ENCODE results near the gene COL9A1. TPM values are rescaled to one million over a fixed set of nuclear protein-coding genes. Genes with fewer than 3 reads are reported as not detected.

COL9A1 gene
- total RNA-seq, 1 experiment from 2014 or later: not detected

DNA sequence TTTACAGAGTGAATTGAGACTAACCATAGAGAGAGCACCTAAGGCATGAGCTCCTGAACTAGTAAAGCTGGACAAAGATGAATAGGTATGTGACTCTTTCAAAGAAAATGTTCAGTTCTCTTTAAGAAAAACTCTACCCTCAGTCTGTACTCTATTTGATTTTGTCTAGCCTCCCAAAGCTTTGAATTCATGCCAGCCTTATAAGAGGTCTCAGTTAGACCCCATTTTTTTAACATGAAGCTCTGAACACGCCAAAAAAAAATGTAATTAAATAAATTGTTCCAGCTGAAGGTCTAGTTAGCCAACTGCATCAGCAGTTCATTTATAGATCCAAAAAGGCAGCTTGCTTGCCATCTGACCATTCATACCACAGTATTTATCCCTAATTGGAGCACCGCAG, 71.6 kb downstream of the COL9A1 start:
- POLR2A ChIA-PET: interaction anchor here (0.9 to 2.2 kb wide), 2 partner anchors 10 to 40 kb away, joined by 3 to 5 read pairs; no protein-coding TSS in a partner anchor
- BruUV-seq (replicated peaks): no TSS peak
- H3K4me2 ChIP-seq (ENCODE audit: low read length): no peak overlapping the region
- no peak overlapping the region for H3K9ac ChIP-seq (ENCODE audit: low read length)
- no peaks in the 10 kb centered on the region for H3K4me1 ChIP-seq (ENCODE audit: control insufficient read depth in 1 of 2, insufficient read depth in 2 of 2, low read length in 2 of 2)
- TF ChIP-seq, protein P1, sequence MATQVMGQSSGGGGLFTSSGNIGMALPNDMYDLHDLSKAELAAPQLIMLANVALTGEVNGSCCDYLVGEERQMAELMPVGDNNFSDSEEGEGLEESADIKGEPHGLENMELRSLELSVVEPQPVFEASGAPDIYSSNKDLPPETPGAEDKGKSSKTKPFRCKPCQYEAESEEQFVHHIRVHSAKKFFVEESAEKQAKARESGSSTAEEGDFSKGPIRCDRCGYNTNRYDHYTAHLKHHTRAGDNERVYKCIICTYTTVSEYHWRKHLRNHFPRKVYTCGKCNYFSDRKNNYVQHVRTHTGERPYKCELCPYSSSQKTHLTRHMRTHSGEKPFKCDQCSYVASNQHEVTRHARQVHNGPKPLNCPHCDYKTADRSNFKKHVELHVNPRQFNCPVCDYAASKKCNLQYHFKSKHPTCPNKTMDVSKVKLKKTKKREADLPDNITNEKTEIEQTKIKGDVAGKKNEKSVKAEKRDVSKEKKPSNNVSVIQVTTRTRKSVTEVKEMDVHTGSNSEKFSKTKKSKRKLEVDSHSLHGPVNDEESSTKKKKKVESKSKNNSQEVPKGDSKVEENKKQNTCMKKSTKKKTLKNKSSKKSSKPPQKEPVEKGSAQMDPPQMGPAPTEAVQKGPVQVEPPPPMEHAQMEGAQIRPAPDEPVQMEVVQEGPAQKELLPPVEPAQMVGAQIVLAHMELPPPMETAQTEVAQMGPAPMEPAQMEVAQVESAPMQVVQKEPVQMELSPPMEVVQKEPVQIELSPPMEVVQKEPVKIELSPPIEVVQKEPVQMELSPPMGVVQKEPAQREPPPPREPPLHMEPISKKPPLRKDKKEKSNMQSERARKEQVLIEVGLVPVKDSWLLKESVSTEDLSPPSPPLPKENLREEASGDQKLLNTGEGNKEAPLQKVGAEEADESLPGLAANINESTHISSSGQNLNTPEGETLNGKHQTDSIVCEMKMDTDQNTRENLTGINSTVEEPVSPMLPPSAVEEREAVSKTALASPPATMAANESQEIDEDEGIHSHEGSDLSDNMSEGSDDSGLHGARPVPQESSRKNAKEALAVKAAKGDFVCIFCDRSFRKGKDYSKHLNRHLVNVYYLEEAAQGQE (IDR thresholded peaks at IDR 0.05; ENCODE audit: low read depth): no peak
- TF ChIP-seq, protein P2, sequence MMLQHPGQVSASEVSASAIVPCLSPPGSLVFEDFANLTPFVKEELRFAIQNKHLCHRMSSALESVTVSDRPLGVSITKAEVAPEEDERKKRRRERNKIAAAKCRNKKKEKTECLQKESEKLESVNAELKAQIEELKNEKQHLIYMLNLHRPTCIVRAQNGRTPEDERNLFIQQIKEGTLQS (IDR thresholded peaks at IDR 0.05): no peak
- TF ChIP-seq SP1 (IDR thresholded peaks at IDR 0.05; ENCODE audit: low read depth) (no peak), EGR1 (IDR thresholded peaks at IDR 0.05; ENCODE audit: low read depth) (no peak), POLR2AphosphoS5 (IDR thresholded peaks at IDR 0.05; ENCODE audit: low read depth, low read length) (no peak), CEBPB (IDR thresholded peaks at IDR 0.05; ENCODE audit: low read depth) (no peak), ZFX (IDR thresholded peaks at IDR 0.05) (no peak), JUND (IDR thresholded peaks at IDR 0.05) (no peak), SRF (IDR thresholded peaks at IDR 0.05; ENCODE audit: low read depth) (no peak), EZH2 (IDR thresholded peaks at IDR 0.05) (no peak), FOSL1 (IDR thresholded peaks at IDR 0.05; ENCODE audit: low read depth) (no peak), CBX3 (IDR thresholded peaks at IDR 0.05; ENCODE audit: low read depth) (no peak), ZNF274 (IDR thresholded peaks at IDR 0.05; ENCODE audit: low read depth, low read length) (no peak), YY1 (IDR thresholded peaks at IDR 0.05; ENCODE audit: extremely low read depth, insufficient replicate concordance, low read depth, low read length) (no peak), POLR2A (IDR thresholded peaks at IDR 0.05; ENCODE audit: borderline replicate concordance, extremely low read depth, insufficient read depth, insufficient read length) (no peak), RAD21 (IDR thresholded peaks at IDR 0.05; ENCODE audit: low read depth) (no peak), TCF7L2 (IDR thresholded peaks at IDR 0.05; ENCODE audit: borderline replicate concordance, extremely low read depth, insufficient read depth, insufficient read length) (no peak)
- TF ChIP-seq, protein P3, sequence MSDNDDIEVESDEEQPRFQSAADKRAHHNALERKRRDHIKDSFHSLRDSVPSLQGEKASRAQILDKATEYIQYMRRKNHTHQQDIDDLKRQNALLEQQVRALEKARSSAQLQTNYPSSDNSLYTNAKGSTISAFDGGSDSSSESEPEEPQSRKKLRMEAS (IDR thresholded peaks at IDR 0.05): no peak
- TF ChIP-seq, protein P4, sequence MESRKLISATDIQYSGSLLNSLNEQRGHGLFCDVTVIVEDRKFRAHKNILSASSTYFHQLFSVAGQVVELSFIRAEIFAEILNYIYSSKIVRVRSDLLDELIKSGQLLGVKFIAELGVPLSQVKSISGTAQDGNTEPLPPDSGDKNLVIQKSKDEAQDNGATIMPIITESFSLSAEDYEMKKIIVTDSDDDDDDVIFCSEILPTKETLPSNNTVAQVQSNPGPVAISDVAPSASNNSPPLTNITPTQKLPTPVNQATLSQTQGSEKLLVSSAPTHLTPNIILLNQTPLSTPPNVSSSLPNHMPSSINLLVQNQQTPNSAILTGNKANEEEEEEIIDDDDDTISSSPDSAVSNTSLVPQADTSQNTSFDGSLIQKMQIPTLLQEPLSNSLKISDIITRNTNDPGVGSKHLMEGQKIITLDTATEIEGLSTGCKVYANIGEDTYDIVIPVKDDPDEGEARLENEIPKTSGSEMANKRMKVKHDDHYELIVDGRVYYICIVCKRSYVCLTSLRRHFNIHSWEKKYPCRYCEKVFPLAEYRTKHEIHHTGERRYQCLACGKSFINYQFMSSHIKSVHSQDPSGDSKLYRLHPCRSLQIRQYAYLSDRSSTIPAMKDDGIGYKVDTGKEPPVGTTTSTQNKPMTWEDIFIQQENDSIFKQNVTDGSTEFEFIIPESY (IDR thresholded peaks at IDR 0.05; ENCODE audit: extremely low read depth, insufficient replicate concordance, low read length): no peak
- TF ChIP-seq, protein P5, sequence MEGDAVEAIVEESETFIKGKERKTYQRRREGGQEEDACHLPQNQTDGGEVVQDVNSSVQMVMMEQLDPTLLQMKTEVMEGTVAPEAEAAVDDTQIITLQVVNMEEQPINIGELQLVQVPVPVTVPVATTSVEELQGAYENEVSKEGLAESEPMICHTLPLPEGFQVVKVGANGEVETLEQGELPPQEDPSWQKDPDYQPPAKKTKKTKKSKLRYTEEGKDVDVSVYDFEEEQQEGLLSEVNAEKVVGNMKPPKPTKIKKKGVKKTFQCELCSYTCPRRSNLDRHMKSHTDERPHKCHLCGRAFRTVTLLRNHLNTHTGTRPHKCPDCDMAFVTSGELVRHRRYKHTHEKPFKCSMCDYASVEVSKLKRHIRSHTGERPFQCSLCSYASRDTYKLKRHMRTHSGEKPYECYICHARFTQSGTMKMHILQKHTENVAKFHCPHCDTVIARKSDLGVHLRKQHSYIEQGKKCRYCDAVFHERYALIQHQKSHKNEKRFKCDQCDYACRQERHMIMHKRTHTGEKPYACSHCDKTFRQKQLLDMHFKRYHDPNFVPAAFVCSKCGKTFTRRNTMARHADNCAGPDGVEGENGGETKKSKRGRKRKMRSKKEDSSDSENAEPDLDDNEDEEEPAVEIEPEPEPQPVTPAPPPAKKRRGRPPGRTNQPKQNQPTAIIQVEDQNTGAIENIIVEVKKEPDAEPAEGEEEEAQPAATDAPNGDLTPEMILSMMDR (IDR thresholded peaks at IDR 0.05 in 2 of 3, conservative IDR thresholded peaks at IDR 0.05 in 1 of 3; ENCODE audit: borderline replicate concordance in 1 of 3, insufficient read depth in 1 of 3, low read depth in 2 of 3, low read length in 2 of 3): no peak
- no peaks in the 10 kb centered on the region for H3K9me2 ChIP-seq (ENCODE audit: insufficient read depth)
- no peaks in the 10 kb centered on the region for H3K9me3 ChIP-seq (ENCODE audit: control insufficient read depth in 1 of 2, insufficient read depth in 1 of 2, low read depth in 1 of 2, low read length in 2 of 2)
- ATAC-seq (no peak), DNase-seq (ENCODE audit: low read depth, low spot score) (no peak)
- H3K36me3 ChIP-seq (ENCODE audit: control insufficient read depth in 1 of 2, insufficient read depth in 2 of 2, low read length in 2 of 2): no peaks in the 10 kb centered on the region
- H3K27me3 ChIP-seq (ENCODE audit: insufficient read depth, low read length): peaks cover 42% of the 10 kb centered on the region
- no peaks in the 10 kb centered on the region for H4K20me1 ChIP-seq (ENCODE audit: insufficient read depth)
- H2AFZ ChIP-seq (ENCODE audit: low read depth, low read length, poor library complexity, severe bottlenecking): no peak overlapping the region
- CTCF ChIA-PET: interaction anchor here (1.1 to 2.5 kb wide), 3 partner anchors 10 to 725 kb away, joined by 3 to 23 read pairs (median 10); no protein-coding TSS in a partner anchor
- RAD21 ChIA-PET (ENCODE audit: low non-redundant PET in 1 of 2, low total read pairs in 2 of 2, uncharacterized antibody in 2 of 2, unreplicated experiment in 2 of 2): no interaction called here
- H3K27ac ChIP-seq (ENCODE audit: low read depth, low read length): no peak overlapping the region
- H3K4me3 ChIP-seq (replicated peaks in 1 of 2; ENCODE audit: low read depth in 1 of 2, low read length in 2 of 2): no peak overlapping the region
- no peaks in the 10 kb centered on the region for H3K79me2 ChIP-seq (ENCODE audit: insufficient read depth, low read length)
- intact Hi-C loops (cut with micrococcal nuclease): no loop called here

Measured in HCT116 (cell line).